Left lung (tissue), 10 donors: Measurements from ENCODE around the gene MSH2. TPM values are rescaled to one million over a fixed set of nuclear protein-coding genes. Genes with fewer than 3 reads are reported as not detected.
"Not testable (repeated sequence)": the region's sequence is repeated elsewhere in the genome, so short reads cannot be mapped to it uniquely, and the experiment has no call there.

ENCODE experiments used
- ATAC-seq: fragments of 200-7000 bp; cut with Tn5 transposase; one replicate; pipeline ENCODE4 v1.9.1; 2020; ENCODE audit warnings: moderate library complexity
- DNase-seq, 4 donors: peaks; one replicate each; pipeline ENCODE4 v3.0.0-alpha.2; 2013 to 2020
- H3K27ac ChIP-seq, 2 donors: fragments of 200-600 bp; sonication (generic) in 1 of 2; one replicate each; pipeline versions ENCODE4 v1.5.0 to v1.8.0; 2020 to 2021
- H3K27me3 ChIP-seq, 2 donors: fragments of 200-600 bp; sonication (generic) in 1 of 2; one replicate each; pipeline versions ENCODE4 v1.5.0 to v1.8.0; 2020 to 2021
- H3K36me3 ChIP-seq, 2 donors: fragments of 200-600 bp; sonication (generic) in 1 of 2; one replicate each; pipeline versions ENCODE4 v1.5.0 to v1.8.0; 2020 to 2021
- H3K4me1 ChIP-seq, 2 donors: fragments of 200-600 bp; one replicate each; pipeline ENCODE4 v1.8.0; 2021
- H3K4me3 ChIP-seq, 2 donors: fragments of 200-600 bp; sonication (generic) in 1 of 2; one replicate each; pipeline versions ENCODE4 v1.5.0 to v1.8.0; 2020 to 2021; ENCODE audit warnings: mild to moderate bottlenecking in 1 of 2
- H3K9me3 ChIP-seq, 2 donors: fragments of 200-600 bp; sonication (generic) in 1 of 2; one replicate each; pipeline versions ENCODE4 v1.5.0 to v1.8.0; 2020 to 2021
- intact Hi-C, 2 donors: fragments of 100-400 bp; cut with DNase I; formaldehyde crosslinking; loops; one replicate each; pipeline versions ENCODE4 v1.11.2 to v1.14.2; 2022
- polyA plus RNA-seq, 6 donors: library from polyadenylated mRNA; unstranded; fragments of 120-200 nt; gene quantifications; one replicate each; pipeline ENCODE4 v1.2.1, GENCODE V29; 2013; ENCODE audit not compliant: insufficient read length in 6 of 6
- total RNA-seq, 2 donors: library from RNA; stranded (reverse); fragmentation: NEBNext Ultra II Directional; extraction: Animal tissue kit (Norgen Biotek cat#: 25700); gene quantifications; one replicate each; pipeline ENCODE4 v1.2.1, GENCODE V29; 2021
- TF ChIP-seq, protein P1 (sequence below), 2 donors: fragments of 200-600 bp; sonication (generic) in 1 of 2; IDR thresholded peaks; one replicate each; pipeline versions ENCODE4 v1.5.0 to v1.8.0; 2021; ENCODE audit warnings: antibody characterized with exemption in 2 of 2
- donor health status: DM: no; HTN: yes; CAD: no.
- donor health status: DM: no; HTN: no; CAD: no.

The MSH2 gene
- total and polyA plus RNA-seq, 8 donors: 16.2 to 70.4 (median 58.8) TPM

DNA sequence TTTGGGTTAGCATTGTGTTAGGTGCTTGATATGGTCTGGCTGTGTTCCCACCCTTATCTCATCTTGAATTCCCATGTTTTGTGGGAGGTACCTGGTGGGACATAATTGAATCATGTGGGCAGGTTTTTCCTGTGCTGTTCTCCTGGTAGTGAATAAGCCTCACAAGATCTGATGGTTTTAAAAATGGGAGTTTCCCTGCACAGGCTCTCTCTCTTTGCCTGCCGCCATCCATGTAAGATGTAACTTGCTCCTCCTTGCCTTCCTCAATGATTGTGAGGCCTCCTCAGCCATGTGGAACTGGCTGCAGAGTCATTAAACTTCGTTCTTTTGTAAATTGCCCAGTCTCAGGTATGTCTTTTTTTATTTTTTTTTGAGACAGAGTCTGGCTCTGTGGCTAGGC lies 2.8 kb downstream of the MSH2 start:
- intact Hi-C loops: no loop called here
- peaks cover 8 to 19% of the 10 kb centered on the region in 2 donors for H3K4me1 ChIP-seq
- TF ChIP-seq, protein P1, sequence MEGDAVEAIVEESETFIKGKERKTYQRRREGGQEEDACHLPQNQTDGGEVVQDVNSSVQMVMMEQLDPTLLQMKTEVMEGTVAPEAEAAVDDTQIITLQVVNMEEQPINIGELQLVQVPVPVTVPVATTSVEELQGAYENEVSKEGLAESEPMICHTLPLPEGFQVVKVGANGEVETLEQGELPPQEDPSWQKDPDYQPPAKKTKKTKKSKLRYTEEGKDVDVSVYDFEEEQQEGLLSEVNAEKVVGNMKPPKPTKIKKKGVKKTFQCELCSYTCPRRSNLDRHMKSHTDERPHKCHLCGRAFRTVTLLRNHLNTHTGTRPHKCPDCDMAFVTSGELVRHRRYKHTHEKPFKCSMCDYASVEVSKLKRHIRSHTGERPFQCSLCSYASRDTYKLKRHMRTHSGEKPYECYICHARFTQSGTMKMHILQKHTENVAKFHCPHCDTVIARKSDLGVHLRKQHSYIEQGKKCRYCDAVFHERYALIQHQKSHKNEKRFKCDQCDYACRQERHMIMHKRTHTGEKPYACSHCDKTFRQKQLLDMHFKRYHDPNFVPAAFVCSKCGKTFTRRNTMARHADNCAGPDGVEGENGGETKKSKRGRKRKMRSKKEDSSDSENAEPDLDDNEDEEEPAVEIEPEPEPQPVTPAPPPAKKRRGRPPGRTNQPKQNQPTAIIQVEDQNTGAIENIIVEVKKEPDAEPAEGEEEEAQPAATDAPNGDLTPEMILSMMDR (IDR thresholded peaks at IDR 0.05): no peak
- DNase-seq: no peak
- H3K27me3 ChIP-seq: no peaks in the 10 kb centered on the region
- peaks cover 0 to 7% of the 10 kb centered on the region in 2 donors for H3K36me3 ChIP-seq
- no peak for ATAC-seq
- no peak overlapping the region for H3K27ac ChIP-seq
- H3K9me3 ChIP-seq: no peaks in the 10 kb centered on the region
- H3K4me3 ChIP-seq: no peak overlapping the region

DNA sequence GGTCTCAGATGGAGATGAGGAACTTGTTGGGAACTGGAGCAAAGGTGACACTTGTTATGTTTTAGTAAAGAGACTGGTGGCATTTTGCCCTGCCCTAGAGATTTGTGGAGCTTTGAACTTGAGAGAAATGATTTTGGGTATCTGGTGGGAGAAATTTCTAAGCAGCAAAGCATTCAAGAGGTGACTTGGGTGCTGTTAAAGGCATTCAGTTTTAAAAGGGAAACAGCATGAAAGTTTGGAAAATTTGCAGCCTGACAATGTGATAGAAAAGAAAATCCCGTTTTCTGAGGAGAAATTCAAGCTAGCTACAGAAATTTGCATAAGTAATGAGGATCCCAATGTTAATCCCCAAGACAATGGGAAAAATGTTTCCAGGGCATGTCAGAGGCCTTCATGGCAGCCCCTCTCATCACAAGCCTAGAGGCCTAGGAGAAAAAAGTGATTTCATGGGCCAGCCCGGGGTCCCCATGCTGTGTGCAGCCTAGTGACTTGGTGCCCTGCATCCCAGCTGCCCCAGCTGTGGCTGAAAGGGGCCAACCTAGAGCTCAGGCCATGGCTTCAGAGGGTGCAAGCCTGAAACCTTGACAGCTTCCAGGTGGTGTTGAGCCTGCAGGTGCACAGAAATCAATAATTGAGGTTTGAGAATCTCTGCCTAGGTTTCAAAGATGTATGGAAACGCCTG lies 3.8 kb downstream of the MSH2 start:
- ATAC-seq, H3K27ac ChIP-seq, H3K9me3 ChIP-seq, H3K27me3 ChIP-seq, H3K4me3 ChIP-seq, intact Hi-C loops, DNase-seq: not testable (repeated sequence)
- Histone ChIP-seq H3K4me1 (peaks cover 8 to 19% of the 10 kb centered on the region in 2 donors), H3K36me3 (peaks cover 0 to 16% of the 10 kb centered on the region in 2 donors)

- ATAC-seq, H3K9me3 ChIP-seq, H3K27ac ChIP-seq, H3K4me3 ChIP-seq, H3K27me3 ChIP-seq, DNase-seq, intact Hi-C loops: not testable (repeated sequence)
- H3K4me1 ChIP-seq: peaks cover 8 to 16% of the 10 kb centered on the region in 2 donors
- H3K36me3 ChIP-seq: peaks cover 0 to 28% of the 10 kb centered on the region in 2 donors
Observed at GRCh38 chr2:47407976-47408375, 5.0 kb downstream of the MSH2 start.

DNA sequence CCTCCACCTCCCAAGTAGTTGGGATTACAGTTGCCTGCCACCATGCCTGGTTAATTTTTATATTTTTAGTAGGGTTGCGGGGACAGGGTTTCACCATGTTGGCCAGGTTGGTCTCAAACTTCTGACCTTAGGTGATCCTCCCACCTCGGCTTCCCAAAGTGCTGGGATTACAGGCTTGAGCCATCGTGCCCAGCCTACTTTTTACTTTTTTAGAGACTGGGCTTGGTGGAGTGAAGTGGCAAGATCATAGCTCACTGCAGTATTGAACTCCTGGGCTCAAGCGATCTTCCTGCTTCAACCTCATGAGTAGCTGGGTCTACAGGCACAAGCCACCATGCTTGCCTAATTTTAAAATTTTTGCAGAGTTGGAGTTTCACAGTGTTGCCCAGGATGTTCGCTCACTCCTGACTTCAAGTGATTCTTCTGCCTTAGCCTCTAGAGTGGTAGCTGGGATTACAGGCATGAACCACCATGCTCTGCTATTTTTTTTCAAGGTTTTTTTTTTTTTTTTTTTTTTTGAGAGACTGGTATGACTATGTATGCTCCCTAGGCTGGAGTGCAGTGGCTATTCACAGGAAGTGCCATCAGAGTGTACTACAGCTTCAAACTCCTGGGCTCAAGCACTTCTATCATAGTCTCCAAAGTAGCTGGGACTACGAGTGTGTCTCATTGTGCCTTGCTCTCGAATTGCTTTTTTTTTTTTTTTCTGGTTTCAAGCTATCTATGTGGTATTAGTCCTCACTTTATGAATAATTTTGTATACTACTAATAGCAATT lies 11.9 kb downstream of the MSH2 start:
- no peak overlapping the region for H3K27ac ChIP-seq
- H3K4me1 ChIP-seq: no peaks in the 10 kb centered on the region
- DNase-seq (no peak), ATAC-seq (no peak)
- peaks cover 0 to 65% of the 10 kb centered on the region in 2 donors for H3K36me3 ChIP-seq
- TF ChIP-seq, protein P1 (IDR thresholded peaks at IDR 0.05): no peak
- no peak overlapping the region for H3K4me3 ChIP-seq
- H3K27me3 ChIP-seq: no peaks in the 10 kb centered on the region
- intact Hi-C loops: no loop called here
- H3K9me3 ChIP-seq: no peaks in the 10 kb centered on the region

- H3K4me1 ChIP-seq: no peaks in the 10 kb centered on the region
- H3K9me3 ChIP-seq: no peaks in the 10 kb centered on the region
- peaks cover 0 to 61% of the 10 kb centered on the region in 2 donors for H3K36me3 ChIP-seq
- no peak overlapping the region for H3K4me3 ChIP-seq
- no peak overlapping the region for H3K27ac ChIP-seq
- intact Hi-C loops: no loop called here
- no peak for ATAC-seq
- DNase-seq: no peak
- TF ChIP-seq, protein P1 (IDR thresholded peaks at IDR 0.05): no peak
- H3K27me3 ChIP-seq: no peaks in the 10 kb centered on the region
Observed at GRCh38 chr2:47420214-47420613, 17.3 kb downstream of the MSH2 start.

GRCh38 chr2:47420683-47421082 lies 17.7 kb downstream of the MSH2 start:
- ATAC-seq, intact Hi-C loops: not testable (repeated sequence)

More at GRCh38 chr2:47420683-47421082, 17.7 kb downstream of the MSH2 start:
- not testable (repeated sequence) for H3K9me3 ChIP-seq, H3K27ac ChIP-seq, DNase-seq, H3K27me3 ChIP-seq, H3K4me3 ChIP-seq, H3K4me1 ChIP-seq
- H3K36me3 ChIP-seq: peaks cover 0 to 60% of the 10 kb centered on the region in 2 donors
